GM13977 (cell line): Measurements from ENCODE around the gene SNAP25.

Source experiments
- DNase-seq: peaks from one replicate; pipeline ENCODE4 v3.0.0; 2012; ENCODE audit warnings: low spot score
- CTCF ChIP-seq: IDR thresholded peaks from 2 replicates; pipeline ENCODE4 v1.5.1; 2012; ENCODE audit warnings: mild to moderate bottlenecking, control low read depth; ENCODE audit not compliant: insufficient read depth; ENCODE audit errors: extremely low read depth, missing control alignments
- in situ Hi-C: fragments of 300-500 bp; cut with MboI; formaldehyde crosslinking; loops from one replicate; pipeline ENCODE4 v1.12.0; 2022; ENCODE audit warnings: low sequenced_read_pairs, low pct_unique_long_range_greater_than_20kb, mixed read lengths, inconsistent platforms; ENCODE audit not compliant: unreplicated experiment

The SNAP25 gene

GRCh38 chr20:10281911-10282310 is 63.3 kb downstream of the SNAP25 start:
- DNase-seq, result no peak
- TF ChIP-seq CTCF, result no peak
- in situ Hi-C loops, result no loop called here

GRCh38 chr20:10282979-10283456 is 64.4 kb downstream of the SNAP25 start:
- no peak for TF ChIP-seq CTCF
- DNase-seq, result no peak
- in situ Hi-C loops, result no loop called here

- in situ Hi-C loops, result no loop called here
- no peak for DNase-seq
- no peak for TF ChIP-seq CTCF
Measured at GRCh38 chr20:10286356-10286755, 67.7 kb downstream of the SNAP25 start.

GRCh38 chr20:10288421-10288820 is 69.8 kb downstream of the SNAP25 start:
- in situ Hi-C loops, result no loop called here
- DNase-seq, result no peak
- no peak for TF ChIP-seq CTCF

GRCh38 chr20:10288954-10289646 is 70.5 kb downstream of the SNAP25 start:
- TF ChIP-seq CTCF, result no peak
- DNase-seq, result no peak
- in situ Hi-C loops, result no loop called here

- in situ Hi-C loops, result no loop called here
- no peak for TF ChIP-seq CTCF
- DNase-seq, result no peak
Measured at GRCh38 chr20:10291568-10292248, 73.1 kb downstream of the SNAP25 start.
